Trophoblast cell (in vitro differentiated cells and primary cell): Measurements from ENCODE around the gene CEP104.

Experiments
- DNase-seq, 2 donors: peaks; one replicate each; pipeline ENCODE4 v3.0.0-alpha.2; 2016
- H2AFZ ChIP-seq: 2 replicates; pipeline ENCODE4 v1.6.1; 2013; ENCODE audit warnings: low read length, moderate library complexity, mild to moderate bottlenecking; ENCODE audit not compliant: insufficient read depth, poor library complexity
- H2AK5ac ChIP-seq: 2 replicates; pipeline ENCODE4 v1.6.1; 2013; ENCODE audit warnings: mild to moderate bottlenecking, low read length
- H2BK120ac ChIP-seq: 2 replicates; pipeline ENCODE4 v1.6.1; 2013; ENCODE audit warnings: low read length, mild to moderate bottlenecking, moderate library complexity; ENCODE audit not compliant: insufficient read depth, poor library complexity
- H2BK12ac ChIP-seq: 2 replicates; pipeline ENCODE4 v1.6.1; 2013; ENCODE audit warnings: mild to moderate bottlenecking, low read length, moderate library complexity
- H2BK5ac ChIP-seq: 2 replicates; pipeline ENCODE4 v1.6.1; 2013; ENCODE audit warnings: low read length, low read depth, moderate library complexity, mild to moderate bottlenecking; ENCODE audit not compliant: poor library complexity
- H3K14ac ChIP-seq: 2 replicates; pipeline ENCODE4 v1.6.1; 2013; ENCODE audit warnings: mild to moderate bottlenecking, low read length
- H3K18ac ChIP-seq: 2 replicates; pipeline ENCODE4 v1.6.1; 2013; ENCODE audit warnings: mild to moderate bottlenecking, low read length
- H3K23ac ChIP-seq: 2 replicates; pipeline ENCODE4 v1.6.1; 2013; ENCODE audit warnings: low read length
- H3K27ac ChIP-seq: 2 replicates; pipeline ENCODE4 v1.5.1; 2013; ENCODE audit warnings: low read depth, mild to moderate bottlenecking, inconsistent platforms, low read length, moderate library complexity
- H3K27me3 ChIP-seq: 2 replicates; pipeline ENCODE4 v1.6.1; 2013; ENCODE audit warnings: inconsistent platforms, mild to moderate bottlenecking, low read length, moderate library complexity; ENCODE audit not compliant: insufficient read depth
- H3K36me3 ChIP-seq, 2 experiments: 1 replicate in 1 of 2; 2 replicates in 1 of 2; pipeline ENCODE4 v1.6.1; 2013; ENCODE audit warnings: low read length in 2 of 2, mild to moderate bottlenecking in 2 of 2, moderate library complexity in 1 of 2; ENCODE audit not compliant: insufficient read depth in 2 of 2, control insufficient read depth in 1 of 2
- H3K4ac ChIP-seq: 2 replicates; pipeline ENCODE4 v1.6.1; 2013; ENCODE audit warnings: low read depth, mild to moderate bottlenecking, low read length, moderate library complexity
- H3K4me1 ChIP-seq, 2 experiments: 1 replicate in 1 of 2; 2 replicates in 1 of 2; pipeline ENCODE4 v1.6.1; 2013; ENCODE audit warnings: low read length in 2 of 2, mild to moderate bottlenecking in 2 of 2, moderate library complexity in 1 of 2; ENCODE audit not compliant: insufficient read depth in 2 of 2, control insufficient read depth in 1 of 2
- H3K4me2 ChIP-seq: 2 replicates; pipeline ENCODE4 v1.6.1; 2013; ENCODE audit warnings: inconsistent platforms, mild to moderate bottlenecking, low read length, moderate library complexity
- H3K4me3 ChIP-seq: 2 replicates; pipeline ENCODE4 v1.5.1; 2013; ENCODE audit warnings: mild to moderate bottlenecking, low read depth, low read length, inconsistent platforms
- H3K79me1 ChIP-seq: one replicate; pipeline ENCODE4 v1.6.1; 2013; ENCODE audit warnings: low read length
- H3K79me2 ChIP-seq: 2 replicates; pipeline ENCODE4 v1.6.1; 2013; ENCODE audit warnings: low read length, mild to moderate bottlenecking; ENCODE audit not compliant: control insufficient read depth, insufficient read depth, poor library complexity
- H3K9ac ChIP-seq: 2 replicates; pipeline ENCODE4 v1.6.1; 2013; ENCODE audit warnings: mild to moderate bottlenecking, low read length
- H3K9me3 ChIP-seq: 2 replicates; pipeline ENCODE4 v1.6.1; 2013; ENCODE audit warnings: low read depth, mild to moderate bottlenecking, control low read depth, inconsistent platforms, low read length; ENCODE audit not compliant: insufficient read depth
- H4K12ac ChIP-seq: 2 replicates; pipeline ENCODE4 v1.6.1; 2013; ENCODE audit warnings: low read depth, mild to moderate bottlenecking, low read length, moderate library complexity
- H4K8ac ChIP-seq: 2 replicates; pipeline ENCODE4 v1.6.1; 2013; ENCODE audit warnings: low read depth, mild to moderate bottlenecking, low read length, moderate library complexity
- H4K91ac ChIP-seq: one replicate; pipeline ENCODE4 v1.6.1; 2013; ENCODE audit warnings: low read depth, mild to moderate bottlenecking, low read length, moderate library complexity
- WGBS: extraction: QIAGEN DNeasy Blood & Tissue Kit; methylation state at CpG from one replicate; pipeline ENCODE4 v1.1.7; 2013; ENCODE audit warnings: missing lambda C conversion rate; ENCODE audit not compliant: insufficient read length, insufficient coverage; ENCODE audit errors: extremely low coverage; 5-methylcytosine and 5-hydroxymethylcytosine counted together

Gene CEP104

GRCh38 chr1:3864884-3865283 is 7.9 kb upstream of the CEP104 start:
- Histone ChIP-seq H3K23ac (no peak overlapping the region), H3K4me1 (peaks cover 4 to 6% of the 10 kb centered on the region in 2 experiments), H3K27me3 (no peaks in the 10 kb centered on the region), H4K91ac (no peak overlapping the region), H2AK5ac (no peak overlapping the region), H3K36me3 (peaks cover 0 to 2% of the 10 kb centered on the region in 2 experiments), H2AFZ (no peak overlapping the region), H2BK5ac (no peak overlapping the region), H2BK12ac (no peak overlapping the region), H2BK120ac (no peak overlapping the region), H4K8ac (no peak overlapping the region), H3K14ac (no peak overlapping the region), H4K12ac (no peak overlapping the region), H3K79me1 (no peaks in the 10 kb centered on the region), H3K79me2 (no peaks in the 10 kb centered on the region), H3K9me3 (peaks cover 5% of the 10 kb centered on the region), H3K27ac (no peak overlapping the region), H3K9ac (no peak overlapping the region), H3K4ac (no peak overlapping the region), H3K4me3 (no peak overlapping the region), H3K4me2 (no peak overlapping the region), H3K18ac (no peak overlapping the region)
- WGBS = no CpG with 5 or more reads among the region's 6 CpGs
- peak in 1 of 2 donors; percentile 38 for DNase-seq

- Histone ChIP-seq H3K9ac (no peak overlapping the region), H3K18ac (no peak overlapping the region), H4K12ac (no peak overlapping the region), H3K23ac (no peak overlapping the region), H3K4me1 (peaks cover under 1 to 3% of the 10 kb centered on the region in 2 experiments), H2AK5ac (no peak overlapping the region), H3K79me2 (no peaks in the 10 kb centered on the region), H4K91ac (no peak overlapping the region), H3K14ac (no peak overlapping the region), H2BK5ac (no peak overlapping the region), H3K36me3 (peaks cover 0 to under 1% of the 10 kb centered on the region in 2 experiments), H3K4ac (no peak overlapping the region), H3K4me2 (no peak overlapping the region), H2AFZ (no peak overlapping the region), H2BK12ac (no peak overlapping the region), H2BK120ac (no peak overlapping the region), H3K4me3 (no peak overlapping the region), H3K27me3 (no peaks in the 10 kb centered on the region), H3K79me1 (no peaks in the 10 kb centered on the region), H3K27ac (no peak overlapping the region), H3K9me3 (peaks cover 3% of the 10 kb centered on the region), H4K8ac (no peak overlapping the region)
- no peak for DNase-seq
- WGBS = no CpG with 5 or more reads among the region's 12 CpGs
Measured at GRCh38 chr1:3863231-3863935, 6.4 kb upstream of the CEP104 start.

GRCh38 chr1:3858231-3858981 is 1.4 kb upstream of the CEP104 start:
- Histone ChIP-seq H3K14ac (no peak overlapping the region), H3K27ac (no peak overlapping the region), H2BK12ac (no peak overlapping the region), H3K4me2 (peak overlapping the region; percentile 99), H3K79me1 (peaks cover 7% of the 10 kb centered on the region), H3K4ac (no peak overlapping the region), H3K79me2 (peaks cover 9% of the 10 kb centered on the region), H4K91ac (no peak overlapping the region), H3K23ac (no peak overlapping the region), H3K9me3 (no peaks in the 10 kb centered on the region), H3K9ac (no peak overlapping the region), H3K18ac (peak overlapping the region; percentile 43), H3K4me3 (no peak overlapping the region), H4K12ac (peak overlapping the region; percentile 15), H2BK120ac (no peak overlapping the region), H3K4me1 (peaks cover 7 to 14% of the 10 kb centered on the region in 2 experiments), H2AK5ac (no peak overlapping the region), H2BK5ac (no peak overlapping the region), H2AFZ (peak overlapping the region; percentile 87), H4K8ac (peak overlapping the region; percentile 52), H3K27me3 (no peaks in the 10 kb centered on the region), H3K36me3 (no peaks in the 10 kb centered on the region)
- no CpG with 5 or more reads among the region's 34 CpGs for WGBS
- DNase-seq = peak in 1 of 2 donors; percentile 23

- Histone ChIP-seq H3K27me3 (no peaks in the 10 kb centered on the region), H3K4me2 (peak overlapping the region; percentile 99), H2AFZ (peak overlapping the region; percentile 87), H4K8ac (peak overlapping the region; percentile 83), H3K4me3 (peak overlapping the region; percentile 99), H4K12ac (peak overlapping the region; percentile 61), H2BK12ac (no peak overlapping the region), H3K23ac (no peak overlapping the region), H3K9me3 (no peaks in the 10 kb centered on the region), H3K79me2 (peaks cover 9% of the 10 kb centered on the region), H3K9ac (peak overlapping the region; percentile 81), H2AK5ac (no peak overlapping the region), H3K4me1 (peaks cover 7 to 14% of the 10 kb centered on the region in 2 experiments), H3K18ac (peak overlapping the region; percentile 41), H3K14ac (peak overlapping the region; percentile 77), H3K27ac (no peak overlapping the region), H3K36me3 (no peaks in the 10 kb centered on the region), H3K4ac (peak overlapping the region; percentile 33), H2BK120ac (no peak overlapping the region), H4K91ac (peak overlapping the region; percentile 45), H3K79me1 (peaks cover 7% of the 10 kb centered on the region), H2BK5ac (no peak overlapping the region)
- no CpG with 5 or more reads among the region's 21 CpGs for WGBS
- no peak for DNase-seq
Measured at GRCh38 chr1:3857791-3858129, 749 bp upstream of the CEP104 start.
